Small intestine (tissue), 7 donors: Measurements from ENCODE around the gene NUDT15. TPM values are rescaled to one million over a fixed set of nuclear protein-coding genes. Genes with fewer than 3 reads are reported as not detected.

Source experiments
- DNase-seq, 2 donors: peaks; one replicate each; pipeline versions ENCODE4 v3.0.0 to v3.0.0-alpha.2; 2013
- FAIRE-seq: peaks from 2 replicates; lab custom pipeline; 2012; peaks lifted over from hg19 to GRCh38; lab: Jason Lieb, UNC
- H3K27ac ChIP-seq, 3 donors: one replicate each; pipeline ENCODE4 v1.5.1; 2013; ENCODE audit warnings: low read length in 2 of 3, mild to moderate bottlenecking in 2 of 3, control low read depth in 1 of 3, inconsistent platforms in 1 of 3, low read depth in 1 of 3, moderate library complexity in 1 of 3
- H3K27me3 ChIP-seq, 3 donors: one replicate each; pipeline ENCODE4 v1.6.1; 2013; ENCODE audit warnings: low read length in 3 of 3, inconsistent platforms in 1 of 3; ENCODE audit not compliant: control insufficient read depth in 3 of 3, insufficient read depth in 3 of 3
- H3K36me3 ChIP-seq, 3 donors: one replicate each; pipeline ENCODE4 v1.6.1; 2013; ENCODE audit warnings: low read length in 3 of 3, inconsistent platforms in 1 of 3, low read depth in 1 of 3, mild to moderate bottlenecking in 1 of 3, moderate library complexity in 1 of 3; ENCODE audit not compliant: control insufficient read depth in 3 of 3, insufficient read depth in 2 of 3
- H3K4me1 ChIP-seq, 3 donors: one replicate each; pipeline ENCODE4 v1.6.1; 2013; ENCODE audit warnings: low read length in 2 of 3, inconsistent platforms in 1 of 3, low read depth in 1 of 3, mild to moderate bottlenecking in 1 of 3, moderate library complexity in 1 of 3; ENCODE audit not compliant: control insufficient read depth in 3 of 3, insufficient read depth in 2 of 3
- H3K4me3 ChIP-seq, 3 donors: one replicate each; pipeline ENCODE4 v1.5.1; 2013; ENCODE audit warnings: low read length in 3 of 3, control low read depth in 1 of 3, inconsistent platforms in 1 of 3, low read depth in 1 of 3, mild to moderate bottlenecking in 1 of 3, moderate library complexity in 1 of 3
- H3K9me3 ChIP-seq, 2 donors: one replicate each; pipeline ENCODE4 v1.6.1; 2013; ENCODE audit warnings: low read depth in 1 of 2, low read length in 1 of 2; ENCODE audit not compliant: control insufficient read depth in 2 of 2, insufficient read depth in 1 of 2
- WGBS, 3 donors: extraction: QIAGEN DNeasy Blood & Tissue Kit; methylation state at CpG; one replicate each; pipeline ENCODE4 v1.1.7; 2013; 5-methylcytosine and 5-hydroxymethylcytosine counted together
- polyA plus RNA-seq, 4 donors: library from polyadenylated mRNA; stranded (reverse) in 3 of 4; unstranded in 1 of 4; fragments of 200-250 nt in 3 of 4; fragments of 120-200 nt in 1 of 4; gene quantifications; one replicate each; pipeline versions ENCODE4 v1.2.1 to v1.2.3, GENCODE V29; 2013
- donor health status: healthy with polysubstance abuse.
- donor health status: control.
- donor health status: control.
- donor health status: Bipolar disorder and iron deficiency.
- donor health status: healthy.

NUDT15 gene
- polyA plus RNA-seq, 4 donors: 13.2 to 33.9 (median 23.8) TPM

- peaks cover 0 to 2% (median 0%) of the 10 kb centered on the region in 3 donors for H3K36me3 ChIP-seq
- FAIRE-seq: no peak
- 51 to 73% (median 68%) methylated on average over 9 of the region's 9 CpGs for whole genome bisulfite sequencing, 3 donors
Observed at GRCh38 chr13:48093588-48093987, 56.1 kb downstream of the NUDT15 start.

GRCh38 chr13:48094404-48094780 is 56.9 kb downstream of the NUDT15 start:
- no peaks in the 10 kb centered on the region for H3K9me3 ChIP-seq
- peaks cover 0 to 2% (median 0%) of the 10 kb centered on the region in 3 donors for H3K36me3 ChIP-seq
- 0 to 1% (median 0%) methylated on average over 14 of the region's 14 CpGs for WGBS, 3 donors
- H3K27me3 ChIP-seq: no peaks in the 10 kb centered on the region
- peak overlapping the region; percentile 69 to 98 (median 95) for H3K4me3 ChIP-seq
- peak in 1 of 2 donors; percentile 3 for DNase-seq
- H3K4me1 ChIP-seq: peaks cover 5 to 6% (median 6%) of the 10 kb centered on the region in 3 donors
- peak overlapping the region in 2 of 3 donors; percentile 46 to 89 for H3K27ac ChIP-seq
- no peak for FAIRE-seq

More at GRCh38 chr13:48093588-48093987, 56.1 kb downstream of the NUDT15 start:
- Histone ChIP-seq H3K27me3 (no peaks in the 10 kb centered on the region), H3K4me3 (peak overlapping the region; percentile 69 to 98 (median 95)), H3K27ac (no peak overlapping the region), H3K4me1 (peaks cover 6% of the 10 kb centered on the region in 3 donors), H3K9me3 (no peaks in the 10 kb centered on the region)
- no peak for DNase-seq

- no peaks in the 10 kb centered on the region for H3K27me3 ChIP-seq
- H3K27ac ChIP-seq: peak within 1 kb of the TSS; percentile 46 to 89 (median 55)
- DNase-seq (peak; percentile 94 to 98), FAIRE-seq (peak; percentile 15)
- 9 to 11% (median 10%) methylated on average over 54 of the region's 54 CpGs for WGBS, 3 donors
- no peaks in the 10 kb centered on the region for H3K9me3 ChIP-seq
- peaks cover 3 to 6% (median 6%) of the 10 kb centered on the region in 3 donors for H3K4me1 ChIP-seq
- H3K4me3 ChIP-seq: peak within 1 kb of the TSS; percentile 69 to 98 (median 95)
- H3K36me3 ChIP-seq: no peaks in the 10 kb centered on the region
Observed at GRCh38 chr13:48094781-48095502, 57.4 kb downstream of the NUDT15 start, which contains the start of gene MED4. MED4 (minus strand) TSS chr13:48095104; CDS start chr13:48095078, 26 bp downstream.

- FAIRE-seq (no peak), DNase-seq (peak in 1 of 2 donors; percentile 21)
- Histone ChIP-seq H3K4me1 (peaks cover 3 to 6% (median 6%) of the 10 kb centered on the region in 3 donors), H3K4me3 (no peak overlapping the region), H3K27me3 (no peaks in the 10 kb centered on the region), H3K9me3 (no peaks in the 10 kb centered on the region), H3K36me3 (no peaks in the 10 kb centered on the region), H3K27ac (no peak overlapping the region)
- 28 to 47% (median 43%) methylated on average over 3 of the region's 3 CpGs for WGBS, 3 donors
Observed at GRCh38 chr13:48096670-48097069, 59.1 kb downstream of the NUDT15 start.

Other genes starting within 250 kb of the NUDT15 start
- gene SUCLA2, start 36.5 kb upstream of the NUDT15 start, polyA plus RNA-seq: 10 to 100 TPM; 53.5 to 91.2 (median 58.0) TPM
- gene MED4, start 57.4 kb downstream of the NUDT15 start, polyA plus RNA-seq: 10 to 100 TPM; 50.9 to 69.4 (median 66.6) TPM
- 100 to 1,000 TPM; 288 to 596 (median 393) TPM for gene ITM2B, start 195.5 kb downstream of the NUDT15 start, polyA plus RNA-seq